ENCODE measurements around the gene ZNF385B. TPM values are rescaled to one million over a fixed set of nuclear protein-coding genes. Genes with fewer than 3 reads are reported as not detected.

ZNF385B gene
- total RNA-seq, 4 donors from 2014 or later, result 2.2 to 5.0 (median 4.0) TPM

DNA sequence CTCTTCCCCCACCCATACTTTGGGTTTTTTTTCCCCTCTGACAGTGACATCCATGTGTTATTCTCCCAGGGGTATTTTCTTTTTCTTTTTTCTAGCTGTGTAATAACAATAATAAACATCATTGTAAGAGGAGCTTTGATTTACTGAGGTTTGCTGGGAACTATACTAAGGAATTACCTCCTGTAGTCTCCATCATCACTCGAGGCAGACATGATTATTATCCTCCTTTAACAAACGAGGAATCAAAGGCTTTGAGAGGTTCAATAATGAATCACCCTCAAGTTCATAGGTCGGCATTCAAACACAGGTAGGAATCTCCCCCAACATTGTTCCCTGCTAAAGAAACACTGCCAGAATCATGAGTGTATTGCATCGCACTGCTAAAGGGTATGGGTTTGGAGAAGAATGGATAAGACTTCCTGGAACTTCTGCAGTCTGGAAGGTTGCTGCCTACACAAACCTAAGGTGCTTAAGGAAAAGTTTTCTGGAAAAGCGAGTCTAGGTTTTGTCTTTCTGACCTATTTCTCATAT lies 336.5 kb downstream of the ZNF385B start:
- H3K4me3 ChIP-seq, result no peak overlapping the region
- H3K4me1 ChIP-seq, result no peaks in the 10 kb centered on the region
- H3K9me3 ChIP-seq, result no peaks in the 10 kb centered on the region
- no peak for DNase-seq (ENCODE audit: extremely low spot score)
- H3K27ac ChIP-seq (replicated peaks in 1 of 4), result no peak overlapping the region
- 62% methylated on average over 5 of the region's 5 CpGs for WGBS
- intact Hi-C loops (cut with DNase I), result no loop called here
- no peak for TF ChIP-seq POLR2AphosphoS5 (IDR thresholded peaks at IDR 0.05)
- TF ChIP-seq, protein P1, sequence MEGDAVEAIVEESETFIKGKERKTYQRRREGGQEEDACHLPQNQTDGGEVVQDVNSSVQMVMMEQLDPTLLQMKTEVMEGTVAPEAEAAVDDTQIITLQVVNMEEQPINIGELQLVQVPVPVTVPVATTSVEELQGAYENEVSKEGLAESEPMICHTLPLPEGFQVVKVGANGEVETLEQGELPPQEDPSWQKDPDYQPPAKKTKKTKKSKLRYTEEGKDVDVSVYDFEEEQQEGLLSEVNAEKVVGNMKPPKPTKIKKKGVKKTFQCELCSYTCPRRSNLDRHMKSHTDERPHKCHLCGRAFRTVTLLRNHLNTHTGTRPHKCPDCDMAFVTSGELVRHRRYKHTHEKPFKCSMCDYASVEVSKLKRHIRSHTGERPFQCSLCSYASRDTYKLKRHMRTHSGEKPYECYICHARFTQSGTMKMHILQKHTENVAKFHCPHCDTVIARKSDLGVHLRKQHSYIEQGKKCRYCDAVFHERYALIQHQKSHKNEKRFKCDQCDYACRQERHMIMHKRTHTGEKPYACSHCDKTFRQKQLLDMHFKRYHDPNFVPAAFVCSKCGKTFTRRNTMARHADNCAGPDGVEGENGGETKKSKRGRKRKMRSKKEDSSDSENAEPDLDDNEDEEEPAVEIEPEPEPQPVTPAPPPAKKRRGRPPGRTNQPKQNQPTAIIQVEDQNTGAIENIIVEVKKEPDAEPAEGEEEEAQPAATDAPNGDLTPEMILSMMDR (IDR thresholded peaks at IDR 0.05), result no peak
- no peak for TF ChIP-seq EP300 (IDR thresholded peaks at IDR 0.05)
- TF ChIP-seq POLR2A (IDR thresholded peaks at IDR 0.05; ENCODE audit: low read depth), result no peak
- H3K27me3 ChIP-seq, result no peaks in the 10 kb centered on the region
- no peaks in the 10 kb centered on the region for H3K36me3 ChIP-seq

DNA sequence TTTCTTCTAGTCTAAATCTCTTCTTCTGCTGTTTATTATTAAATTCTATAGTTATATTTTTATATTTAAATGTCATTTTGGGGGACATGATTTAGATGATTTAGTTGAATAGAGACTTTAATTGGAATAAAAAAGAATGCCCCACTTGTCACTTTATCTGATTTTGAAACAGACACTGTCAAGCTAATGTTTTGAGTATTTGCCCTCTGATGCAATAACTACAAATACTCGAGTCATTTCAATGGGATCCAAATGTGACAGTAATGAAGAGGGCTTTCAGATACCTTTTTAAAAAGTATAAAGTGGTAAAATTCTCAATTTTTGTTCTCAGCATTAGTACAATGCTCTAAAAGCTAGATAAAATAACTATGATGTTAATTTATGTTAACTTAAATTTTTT lies 339.5 kb downstream of the ZNF385B start:
- 72% methylated on average over 1 of the region's 1 CpG for WGBS
- TF ChIP-seq EP300 (IDR thresholded peaks at IDR 0.05), result no peak
- TF ChIP-seq, protein P1 (IDR thresholded peaks at IDR 0.05), result no peak
- TF ChIP-seq POLR2AphosphoS5 (IDR thresholded peaks at IDR 0.05), result no peak
- no peak for TF ChIP-seq POLR2A (IDR thresholded peaks at IDR 0.05; ENCODE audit: low read depth)
- intact Hi-C loops (cut with DNase I), result no loop called here

DNA sequence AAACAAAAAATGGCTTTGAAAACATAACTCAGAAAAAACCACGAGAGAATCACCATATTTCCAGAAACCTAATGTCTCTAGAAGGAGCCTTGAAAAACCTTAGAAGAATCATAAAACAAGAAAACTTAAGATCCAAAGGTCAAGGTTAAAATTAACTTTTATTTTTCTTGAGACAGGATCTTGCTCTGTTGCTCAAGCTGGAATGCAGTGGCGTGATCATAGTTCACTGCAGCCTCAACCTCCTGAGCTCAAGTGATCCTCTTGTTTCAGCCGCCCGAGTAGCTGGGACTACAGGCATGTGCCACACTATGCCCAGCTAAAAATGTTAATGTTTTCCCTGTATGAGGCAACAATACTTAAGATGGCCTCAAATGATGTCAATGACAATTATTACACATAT lies 342.6 kb downstream of the ZNF385B start:
- Histone ChIP-seq H3K36me3 (no peaks in the 10 kb centered on the region), H3K4me1 (no peaks in the 10 kb centered on the region), H3K9me3 (peaks cover 0 to 3% (median 0%) of the 10 kb centered on the region in 4 donors), H3K27ac (replicated peaks in 1 of 4) (no peak overlapping the region), H3K4me3 (no peak overlapping the region), H3K27me3 (no peaks in the 10 kb centered on the region)
- no peak for DNase-seq (ENCODE audit: extremely low spot score)
- intact Hi-C loops (cut with DNase I), result no loop called here
- TF ChIP-seq, protein P1 (IDR thresholded peaks at IDR 0.05), result no peak
- TF ChIP-seq POLR2A (IDR thresholded peaks at IDR 0.05; ENCODE audit: low read depth), result no peak
- no peak for TF ChIP-seq EP300 (IDR thresholded peaks at IDR 0.05)
- no peak for TF ChIP-seq POLR2AphosphoS5 (IDR thresholded peaks at IDR 0.05)
- WGBS, result 93% methylated on average over 4 of the region's 4 CpGs

More for the DNA sequence above, 339.5 kb downstream of the ZNF385B start:
- H3K9me3 ChIP-seq, result no peaks in the 10 kb centered on the region
- H3K27me3 ChIP-seq, result no peaks in the 10 kb centered on the region
- H3K4me3 ChIP-seq, result no peak overlapping the region
- DNase-seq (ENCODE audit: extremely low spot score), result no peak
- no peaks in the 10 kb centered on the region for H3K36me3 ChIP-seq
- no peaks in the 10 kb centered on the region for H3K4me1 ChIP-seq
- no peak overlapping the region for H3K27ac ChIP-seq (replicated peaks in 1 of 4)

DNA sequence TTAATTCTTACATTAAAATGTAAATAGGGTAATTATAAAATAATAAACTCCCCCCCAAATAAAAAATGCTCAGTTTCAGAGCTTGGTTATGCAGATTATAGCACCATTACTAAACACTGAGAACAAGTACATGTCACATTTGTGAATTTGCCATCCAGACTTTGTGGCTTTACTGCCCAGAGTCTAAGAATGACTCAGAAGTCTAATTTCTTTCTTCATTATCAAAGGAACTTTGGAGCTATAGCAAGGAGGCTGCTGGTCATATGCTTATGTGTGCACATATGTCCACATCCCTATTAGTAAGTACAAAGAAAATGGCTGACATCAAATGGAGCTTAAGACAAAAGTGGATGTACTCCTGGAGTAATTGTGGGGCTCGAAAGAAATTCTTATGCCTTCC lies 348.2 kb downstream of the ZNF385B start:
- no peaks in the 10 kb centered on the region for H3K4me1 ChIP-seq
- DNase-seq (ENCODE audit: extremely low spot score), result no peak
- peaks cover 0 to 4% (median 0%) of the 10 kb centered on the region in 4 donors for H3K9me3 ChIP-seq
- no peak for TF ChIP-seq EP300 (IDR thresholded peaks at IDR 0.05)
- TF ChIP-seq, protein P1 (IDR thresholded peaks at IDR 0.05), result no peak
- TF ChIP-seq POLR2A (IDR thresholded peaks at IDR 0.05; ENCODE audit: low read depth), result no peak
- no peak for TF ChIP-seq POLR2AphosphoS5 (IDR thresholded peaks at IDR 0.05)
- H3K36me3 ChIP-seq, result no peaks in the 10 kb centered on the region
- 100% methylated on average over 1 of the region's 1 CpG for WGBS
- intact Hi-C loops (cut with DNase I), result no loop called here
- H3K4me3 ChIP-seq, result no peak overlapping the region
- no peaks in the 10 kb centered on the region for H3K27me3 ChIP-seq
- no peak overlapping the region for H3K27ac ChIP-seq (replicated peaks in 1 of 4)

Measured in esophagus muscularis mucosa (tissue), 4 donors.